HG03066 (cell line): Measurements from ENCODE around the gene RAD51B.
"Not testable (repeated sequence)": the region's sequence is repeated elsewhere in the genome, so short reads cannot be mapped to it uniquely, and the experiment has no call there.

Experiments used
- ATAC-seq: cut with Tn5 transposase; IDR thresholded peaks from one replicate; pipeline ENCODE4 v1.9.1; 2021; ENCODE audit warnings: low read depth; ENCODE audit not compliant: unreplicated experiment

RAD51B gene

DNA sequence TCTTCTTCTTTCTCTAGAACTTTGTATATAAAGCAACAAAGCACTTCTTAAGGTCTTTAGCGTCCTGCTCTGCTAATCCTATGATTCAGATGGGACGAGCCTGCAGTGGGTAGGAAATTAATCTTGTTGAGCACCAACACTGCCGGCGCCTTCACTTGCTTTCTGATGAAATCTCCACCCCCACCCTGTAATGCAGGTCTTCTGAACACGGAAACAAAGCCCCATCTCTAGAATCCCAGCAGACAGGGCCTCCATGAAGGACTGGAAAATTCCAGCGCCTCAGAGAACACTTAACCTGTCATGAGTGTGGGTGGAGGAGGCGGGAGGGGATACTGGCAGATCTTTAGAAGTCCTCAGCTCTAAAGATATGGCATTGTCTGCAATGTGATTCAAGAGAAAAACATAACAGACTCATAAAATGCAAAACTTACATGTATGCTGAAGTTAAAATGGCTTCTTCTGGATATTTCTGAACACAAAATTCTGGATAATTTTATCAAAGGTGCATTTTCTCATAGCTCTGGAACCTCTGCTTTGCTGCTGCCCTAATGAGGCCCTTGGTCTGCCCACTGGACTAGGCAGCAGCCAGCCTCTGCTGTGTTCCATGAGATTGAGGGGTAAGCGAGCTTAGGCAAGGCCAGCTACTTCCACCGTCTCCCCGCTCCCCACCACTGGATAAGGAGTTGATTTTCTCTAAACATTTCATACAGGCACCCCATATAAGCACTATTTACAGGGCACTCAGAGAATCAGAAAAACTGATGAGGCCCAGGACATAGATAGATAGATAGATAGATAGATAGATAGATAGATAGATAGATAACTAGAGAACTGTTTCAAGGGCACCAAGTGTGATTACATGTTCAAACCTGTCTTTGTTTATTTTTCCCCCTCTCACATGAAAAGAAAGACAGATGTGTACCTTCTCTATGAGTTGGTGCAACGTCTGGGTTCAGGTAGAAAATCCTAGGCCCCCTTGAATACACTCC lies 930.2 kb downstream of the RAD51B start:
- ATAC-seq = no peak

DNA sequence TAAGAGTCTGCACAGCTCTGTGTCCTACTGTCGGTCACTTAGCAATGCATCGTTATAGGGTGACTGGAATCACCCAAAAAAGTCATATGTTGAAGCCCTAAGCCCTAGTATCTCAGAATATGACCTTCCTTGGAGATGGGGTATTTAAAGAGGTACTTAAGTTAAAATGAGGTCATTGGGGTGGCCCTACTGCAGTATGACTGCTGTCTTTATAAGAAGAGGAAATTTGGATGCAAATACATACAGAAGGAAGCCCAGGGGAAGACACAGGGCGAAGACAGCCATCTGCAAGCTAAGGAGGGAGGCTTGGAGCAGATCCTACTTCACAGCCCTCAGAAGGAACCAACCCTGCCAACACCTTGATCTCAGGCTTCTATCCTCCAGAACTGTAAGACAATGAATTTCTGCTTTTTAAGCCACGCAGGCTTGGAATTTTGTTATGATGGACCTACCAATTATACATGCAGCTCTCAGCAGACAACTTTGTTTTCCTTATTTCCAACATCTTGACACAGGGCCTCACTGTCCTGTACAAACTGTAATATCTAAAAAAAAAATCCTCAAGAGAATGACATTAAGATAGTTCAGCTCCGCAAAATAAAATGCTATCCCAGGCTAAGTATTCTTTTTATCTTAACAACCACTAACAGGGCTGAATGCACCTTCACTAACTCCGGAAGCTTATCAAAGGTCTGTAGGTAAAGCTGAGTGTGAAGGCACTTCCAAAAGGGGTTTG lies 932.9 kb downstream of the RAD51B start:
- ATAC-seq = no peak

DNA sequence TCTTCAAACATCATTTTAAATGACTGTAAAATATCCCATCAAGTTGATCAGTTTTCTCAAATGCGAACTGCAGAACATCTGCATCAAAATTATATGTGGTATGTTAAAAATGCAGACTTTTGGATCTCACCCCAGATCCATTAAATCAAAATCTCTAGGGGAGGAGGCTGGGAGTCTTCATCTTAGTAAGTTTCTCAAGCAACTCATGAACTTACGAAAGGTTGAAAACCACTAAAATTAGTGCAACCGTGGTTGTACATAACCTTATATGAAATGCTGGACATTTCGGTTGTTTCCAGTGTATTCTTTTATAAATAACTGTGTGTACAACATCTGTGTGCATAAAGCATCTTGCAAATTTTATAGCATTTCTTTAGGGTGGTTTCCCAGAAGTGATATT lies 934.1 kb downstream of the RAD51B start:
- ATAC-seq = no peak

DNA sequence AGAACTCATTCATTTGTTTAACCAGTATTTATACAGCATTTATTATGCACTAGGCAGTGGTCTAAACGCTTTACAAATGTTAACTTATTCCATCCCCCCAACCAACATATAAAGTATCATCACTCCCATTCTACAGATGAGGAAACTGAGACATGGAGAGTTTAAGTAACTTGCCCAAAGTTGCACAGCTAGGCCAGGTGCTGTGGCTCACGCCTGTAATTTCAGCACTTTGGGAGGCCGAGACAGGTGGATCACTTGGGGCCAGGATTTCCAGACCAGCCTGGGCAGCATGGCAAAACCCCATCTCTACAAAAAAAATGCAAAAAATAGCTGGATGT lies 935.4 kb downstream of the RAD51B start:
- no peak for ATAC-seq

DNA sequence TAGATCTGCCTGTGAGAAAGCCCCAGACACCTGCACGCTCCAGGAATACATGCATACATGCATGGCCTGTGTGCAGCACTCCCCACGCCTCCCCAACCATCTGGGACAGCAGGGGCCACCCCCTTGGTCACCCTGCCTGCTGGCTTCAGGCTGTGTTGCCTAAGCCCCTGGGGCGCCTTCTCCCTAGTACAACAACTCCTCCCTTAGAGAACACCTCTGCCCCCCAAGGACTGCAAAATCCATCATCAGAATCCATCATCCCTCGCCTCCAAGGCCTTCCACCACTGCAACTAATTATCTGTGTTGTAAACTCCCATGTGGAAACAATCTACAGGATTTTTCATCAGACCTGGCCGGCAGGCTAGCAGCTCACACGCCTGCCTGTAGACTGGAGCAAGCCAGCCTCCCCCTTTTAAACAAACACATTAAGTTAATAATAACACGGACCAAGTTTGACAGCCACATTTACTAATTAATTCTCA lies 936.5 kb downstream of the RAD51B start:
- ATAC-seq = no peak

DNA sequence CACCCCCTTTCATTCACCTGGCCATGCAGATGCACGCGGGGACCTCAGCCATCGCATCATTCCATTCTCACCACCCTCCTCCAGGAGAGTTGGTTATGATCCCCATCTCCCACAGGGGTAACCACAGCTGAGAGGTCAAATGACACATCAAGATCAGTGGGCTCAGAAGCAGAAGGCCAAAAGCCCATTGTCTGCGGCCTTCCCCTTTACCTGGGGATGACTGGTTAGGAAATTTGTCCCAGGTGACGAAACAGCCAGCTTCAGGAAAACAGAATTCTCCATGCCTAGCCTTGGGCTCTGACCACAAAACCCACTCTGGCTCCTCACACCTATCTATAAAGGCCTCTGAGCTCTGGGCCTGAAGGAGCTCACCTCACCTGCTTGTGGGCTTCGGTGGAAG lies 937.2 kb downstream of the RAD51B start:
- no peak for ATAC-seq

DNA sequence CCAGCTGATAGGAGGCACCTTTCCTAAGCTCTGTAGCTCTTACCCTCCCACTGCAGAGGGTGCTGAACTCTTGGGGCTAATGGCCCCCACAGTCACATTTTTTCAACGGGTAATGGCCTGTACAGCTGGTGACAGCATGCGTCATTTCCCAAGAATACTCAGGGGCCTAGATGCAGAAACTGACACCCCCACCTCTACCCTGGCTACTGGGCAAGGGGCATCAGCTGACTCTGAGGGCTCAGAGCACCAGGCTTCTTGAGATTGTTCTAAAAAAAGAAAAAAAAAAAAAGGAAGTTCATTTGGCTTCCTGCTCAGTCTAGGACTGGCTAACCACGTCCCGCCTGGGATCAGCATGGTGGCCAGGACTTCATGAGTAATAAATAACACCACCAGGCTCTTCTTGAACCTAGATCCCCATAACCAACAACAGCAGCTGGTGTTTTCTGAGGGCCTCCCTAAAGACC lies 938.1 kb downstream of the RAD51B start:
- no peak for ATAC-seq

DNA sequence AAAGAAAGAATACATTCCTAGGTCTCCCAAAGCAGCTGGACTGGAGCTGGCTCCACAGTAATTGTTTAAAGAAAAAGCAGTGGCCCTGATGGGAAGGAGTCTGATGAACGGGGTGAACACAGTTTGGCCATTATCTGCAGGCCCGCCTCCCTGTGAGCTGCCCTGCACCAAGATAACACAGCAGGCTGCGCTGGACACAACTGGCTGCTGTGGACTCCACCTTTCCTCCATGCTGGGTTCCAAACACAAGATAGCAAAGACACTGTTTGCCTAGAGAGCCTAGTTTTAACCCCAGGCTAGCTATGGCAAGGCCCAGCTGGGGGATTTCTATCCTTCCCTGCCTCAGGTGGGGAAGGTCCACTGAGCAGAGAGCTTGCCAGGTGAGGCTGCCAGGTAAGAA lies 938.7 kb downstream of the RAD51B start:
- ATAC-seq = no peak

DNA sequence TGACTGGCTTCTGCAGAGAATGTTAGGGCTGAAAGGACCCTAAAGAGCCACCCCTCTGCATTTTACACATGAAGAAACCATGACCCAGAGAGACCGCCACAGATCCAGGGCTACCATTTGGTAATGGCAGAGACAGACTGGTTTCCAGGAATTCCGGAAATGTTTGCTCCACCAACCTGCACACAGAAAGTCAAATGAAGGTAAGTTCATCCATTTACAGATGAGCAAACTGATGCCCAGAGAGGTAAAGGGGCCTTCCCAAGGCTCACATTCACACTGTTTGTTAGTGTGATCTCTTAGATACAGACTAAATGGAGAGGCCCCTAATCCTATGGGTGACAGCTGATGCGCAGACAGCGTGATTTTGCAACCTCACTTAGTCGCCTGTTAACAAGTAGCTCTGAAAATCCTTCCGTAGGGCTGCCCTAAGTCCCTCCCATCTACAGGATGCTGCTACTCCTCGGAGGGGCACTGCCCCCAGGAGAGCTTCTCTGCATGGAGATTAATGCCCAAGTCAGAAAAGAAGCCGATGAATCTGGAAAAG lies 939.5 kb downstream of the RAD51B start:
- no peak for ATAC-seq

DNA sequence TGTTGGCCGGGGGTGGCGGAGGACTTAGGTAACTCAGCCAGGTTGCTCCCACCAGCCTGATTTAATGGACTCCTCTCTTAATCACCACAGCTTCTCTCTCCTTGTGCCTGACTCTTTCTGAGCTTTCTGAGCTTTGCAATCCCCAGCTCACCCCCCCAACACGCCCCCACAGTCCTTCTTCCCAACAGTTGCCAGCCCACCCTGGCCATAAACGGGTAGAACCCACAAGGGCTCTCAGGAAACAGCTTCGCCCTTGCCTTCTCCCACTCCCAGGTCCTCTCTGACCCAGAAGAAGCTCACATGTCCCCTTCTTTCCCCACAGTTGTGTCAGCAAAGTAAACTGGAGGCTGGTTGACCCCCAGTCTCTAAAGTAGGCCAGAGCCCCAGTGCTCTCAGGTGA lies 940.4 kb downstream of the RAD51B start:
- ATAC-seq = no peak

DNA sequence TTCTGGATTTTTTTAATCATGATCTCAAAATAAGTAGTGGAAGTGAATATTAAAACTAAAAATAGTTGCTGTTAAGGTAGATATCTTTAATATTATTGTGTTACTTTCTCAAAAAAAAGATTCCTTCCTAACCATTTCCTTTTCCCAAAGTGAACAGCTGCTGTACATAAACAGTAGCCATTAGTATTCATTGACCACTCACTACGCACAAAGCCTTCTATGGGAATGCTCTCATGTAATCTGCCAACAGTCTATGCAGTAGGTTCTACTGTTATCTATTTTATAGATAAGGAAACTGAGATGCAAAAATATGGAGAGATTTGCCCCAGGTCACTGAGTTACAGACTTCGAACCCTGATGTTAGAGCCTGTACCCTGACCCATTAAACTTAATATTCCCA lies 941.2 kb downstream of the RAD51B start:
- no peak for ATAC-seq

DNA sequence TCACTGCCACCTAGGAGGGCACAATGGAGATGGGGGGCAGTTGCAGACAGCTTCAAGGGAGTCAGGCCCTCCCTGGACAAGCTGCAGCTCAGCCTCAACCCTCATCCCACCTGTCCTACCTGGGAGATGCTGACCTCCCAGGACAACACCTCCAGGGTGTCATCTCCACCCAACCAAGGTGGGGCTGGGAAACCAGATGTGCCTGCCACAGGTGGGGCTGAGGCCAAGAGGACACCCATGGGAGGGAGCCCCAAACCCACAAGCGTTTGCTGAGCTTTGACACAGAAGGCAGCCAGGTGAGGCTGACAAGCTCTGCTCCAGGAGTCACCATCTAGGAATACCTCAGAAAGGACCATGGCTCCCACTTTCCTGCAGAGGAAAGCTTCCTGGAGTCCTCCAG lies 941.8 kb downstream of the RAD51B start:
- no peak for ATAC-seq

DNA sequence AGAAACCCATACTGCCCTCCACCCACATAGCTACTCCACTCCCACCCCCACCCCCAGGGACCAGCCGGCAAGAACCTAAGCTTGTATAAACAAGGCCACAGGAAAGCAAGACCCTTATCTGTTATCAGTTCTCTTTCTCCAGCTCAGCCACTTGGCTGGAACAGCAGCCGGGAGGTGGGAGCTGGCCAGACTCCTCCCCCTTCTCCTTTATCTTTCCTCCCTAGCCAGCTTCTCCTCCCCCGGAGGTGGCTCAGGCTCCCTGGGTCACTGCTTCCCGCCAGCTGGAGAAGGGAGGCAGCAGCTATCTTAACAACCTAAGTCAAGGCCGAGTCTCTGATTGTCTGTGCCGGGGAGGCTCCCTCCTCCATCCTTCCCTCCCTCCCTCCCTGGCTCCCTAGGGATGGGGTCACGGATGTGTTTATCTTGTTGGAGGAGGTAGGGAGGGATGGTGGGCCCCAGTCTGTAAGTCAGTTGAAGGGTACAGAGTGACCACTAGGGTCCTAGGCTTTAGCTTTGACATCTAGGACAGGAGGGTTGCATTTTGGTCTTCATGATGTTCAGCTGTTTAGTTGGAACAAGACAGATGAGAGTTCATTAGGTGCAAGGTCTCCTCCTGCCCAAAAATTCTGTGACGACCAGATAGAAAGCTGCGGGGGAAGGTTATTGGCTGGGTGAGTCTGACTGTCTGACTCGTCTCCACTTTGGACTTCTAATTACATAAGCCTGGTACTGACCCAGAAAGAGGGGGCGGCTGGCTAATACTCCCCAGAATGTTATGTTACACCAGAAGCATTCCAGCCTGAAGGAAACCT lies 943.6 kb downstream of the RAD51B start:
- ATAC-seq = no peak

DNA sequence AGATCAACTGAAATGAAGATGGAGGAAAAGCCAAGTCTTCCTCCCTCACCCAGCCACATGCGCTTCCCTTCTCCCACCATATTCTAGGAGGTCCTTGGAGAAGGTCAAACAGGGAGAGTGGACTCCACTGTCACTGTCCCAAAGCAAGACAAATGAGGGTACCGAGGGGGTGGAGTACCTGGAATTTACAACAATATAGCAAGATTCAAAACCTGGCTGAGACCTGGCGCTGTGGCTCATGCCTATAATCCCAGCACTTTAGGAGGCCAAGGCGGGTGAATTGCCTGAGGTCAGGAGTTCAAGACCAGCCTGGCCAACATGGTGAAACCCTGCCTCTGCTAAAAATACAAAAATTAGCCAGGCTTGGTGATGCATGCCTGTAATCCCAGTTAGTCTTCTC lies 944.3 kb downstream of the RAD51B start:
- ATAC-seq = not testable (repeated sequence)

DNA sequence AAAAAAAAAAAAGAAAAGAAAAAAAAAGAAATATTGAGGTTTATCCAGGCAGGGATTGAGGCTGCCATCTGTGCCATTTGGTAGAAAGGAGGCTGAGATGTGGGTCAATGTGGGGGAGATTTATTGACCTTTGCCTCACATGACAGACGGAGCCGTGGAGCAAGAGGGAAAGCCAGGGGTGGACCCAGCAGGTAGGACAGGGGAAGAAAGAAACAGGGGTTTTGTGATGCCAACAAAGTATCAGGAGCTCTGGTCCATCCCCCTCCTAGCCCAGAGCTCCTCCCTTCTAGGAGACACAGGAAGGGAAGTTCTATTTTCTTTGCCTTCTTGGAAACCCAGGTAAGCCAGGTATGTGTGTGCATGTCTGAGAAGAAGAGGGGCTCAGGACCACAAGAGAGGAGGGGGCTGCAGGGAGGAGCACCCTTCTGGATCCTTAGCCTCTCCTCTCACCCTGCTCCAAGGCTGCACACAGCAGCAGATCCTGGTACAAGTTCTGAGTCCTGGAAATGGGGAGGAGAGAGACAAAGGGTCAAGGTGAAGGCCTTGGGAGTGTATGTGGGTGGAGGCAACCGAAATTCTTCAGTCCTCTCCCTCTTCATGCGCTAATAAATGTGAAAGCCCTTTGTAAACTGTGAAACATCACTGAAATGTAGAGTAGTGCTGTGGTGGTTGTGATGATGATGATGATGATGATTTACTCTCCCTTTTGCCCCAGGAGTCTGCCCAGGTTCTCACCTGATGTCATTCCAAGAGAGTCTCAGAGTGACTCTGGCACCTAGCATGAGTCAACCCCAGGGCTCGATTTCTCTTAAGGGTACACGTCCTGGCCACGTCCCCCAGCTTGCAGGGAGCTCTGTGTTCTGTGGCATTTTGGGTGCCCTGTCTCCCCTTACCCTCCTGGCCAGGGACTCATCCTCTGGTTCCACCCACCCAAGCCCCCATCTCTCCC lies 947.0 kb downstream of the RAD51B start:
- ATAC-seq = no peak

DNA sequence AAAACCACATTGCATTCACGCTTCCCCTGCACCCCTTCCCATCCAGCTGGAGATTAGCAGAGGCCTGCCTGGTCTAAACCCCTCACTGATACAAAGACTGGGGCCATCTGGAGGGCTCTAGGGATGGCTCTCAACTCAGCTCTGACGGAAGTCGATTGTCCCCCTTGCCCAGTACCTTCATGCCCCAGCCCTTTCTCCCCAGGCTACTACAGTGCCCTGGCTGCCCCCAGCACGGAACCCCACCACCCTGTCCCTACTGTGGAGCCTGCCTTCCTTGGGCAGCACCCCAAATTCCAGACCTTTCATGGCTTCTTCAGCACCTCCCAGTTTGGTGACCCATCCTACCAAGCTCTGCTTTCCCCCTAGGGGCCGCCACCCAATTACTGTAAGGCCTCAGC lies 947.7 kb downstream of the RAD51B start:
- ATAC-seq = no peak

DNA sequence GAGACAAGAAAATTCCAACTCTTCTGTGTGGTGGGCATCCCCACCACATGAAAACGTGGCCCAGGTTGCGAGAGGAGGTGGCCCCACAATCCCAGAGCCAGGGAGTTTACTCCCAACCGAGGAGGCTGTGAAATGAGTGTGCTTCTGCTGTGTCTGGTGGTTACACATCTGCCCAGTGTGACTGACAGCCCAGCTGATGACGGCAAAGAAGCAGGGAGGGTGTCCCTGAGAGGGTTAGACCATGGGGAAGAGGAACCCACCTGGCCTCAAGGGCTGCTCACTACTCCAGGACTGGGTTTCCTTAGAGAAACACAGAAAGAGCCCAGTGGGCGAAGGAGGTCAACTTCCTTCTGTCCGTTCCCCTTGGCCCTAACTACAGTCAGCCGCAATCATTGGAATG lies 948.7 kb downstream of the RAD51B start:
- no peak for ATAC-seq

DNA sequence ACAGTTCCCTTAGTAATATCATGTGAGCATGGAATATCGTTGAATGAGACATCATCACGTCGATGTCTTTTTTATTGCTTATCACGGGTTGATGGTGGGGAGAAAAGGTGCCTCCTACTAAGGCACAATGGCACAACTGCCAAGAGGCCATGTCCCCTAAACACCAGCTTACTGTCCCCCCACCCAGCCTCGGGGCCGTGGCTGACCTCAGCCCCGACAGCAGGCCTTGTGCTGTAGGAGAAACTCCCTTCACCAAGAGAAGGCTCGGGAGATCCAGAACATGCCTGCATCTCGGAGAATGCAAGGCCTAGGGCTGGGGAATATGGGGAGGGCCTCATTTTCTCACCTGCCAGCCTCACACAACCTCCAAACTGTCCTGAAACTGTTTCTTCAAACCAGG lies 950.5 kb downstream of the RAD51B start:
- ATAC-seq = no peak

DNA sequence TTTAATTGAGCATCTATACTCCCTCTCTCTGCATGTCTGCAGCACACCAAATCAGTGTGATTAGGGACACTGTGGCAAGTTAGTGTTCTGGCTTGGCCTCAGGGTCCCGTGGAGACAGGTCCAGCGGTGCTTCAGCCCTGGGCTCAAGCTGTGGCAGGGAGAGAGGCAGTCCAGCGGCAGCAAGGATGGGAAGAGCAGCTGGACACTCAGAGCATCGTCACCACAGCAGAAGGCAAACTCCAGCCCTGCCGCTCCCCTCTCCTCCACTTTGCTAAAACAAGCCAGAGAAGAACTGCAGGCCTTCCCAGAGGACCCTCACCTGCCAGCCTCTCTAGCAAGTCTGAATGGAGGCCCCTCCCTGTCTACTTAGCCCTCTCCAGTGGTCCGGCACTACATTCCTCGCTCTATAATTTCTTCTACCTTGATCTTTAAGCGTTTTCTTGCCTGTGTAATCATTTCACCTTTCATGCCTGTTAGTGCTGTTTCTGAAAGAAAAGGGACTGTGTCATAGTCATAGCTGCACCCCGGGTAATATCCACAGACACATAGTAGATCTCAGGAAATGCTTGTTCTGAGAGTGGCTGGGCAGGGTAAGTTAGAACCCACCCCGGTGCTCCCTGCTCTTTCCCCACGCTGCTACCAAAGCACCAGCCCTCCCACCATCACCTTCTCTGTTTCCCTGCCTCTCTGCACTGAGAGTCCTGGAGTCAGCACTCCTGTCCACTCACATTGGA lies 951.1 kb downstream of the RAD51B start:
- ATAC-seq = no peak
